Measurements from ENCODE around the gene SUGT1. TPM values are rescaled to one million over a fixed set of nuclear protein-coding genes. Genes with fewer than 3 reads are reported as not detected.
"Not testable (repeated sequence)": the region's sequence is repeated elsewhere in the genome, so short reads cannot be mapped to it uniquely, and the experiment has no call there.

Gene SUGT1
- total and polyA plus RNA-seq, 8 donors = 7.0 to 44.6 (median 35.0) TPM

DNA sequence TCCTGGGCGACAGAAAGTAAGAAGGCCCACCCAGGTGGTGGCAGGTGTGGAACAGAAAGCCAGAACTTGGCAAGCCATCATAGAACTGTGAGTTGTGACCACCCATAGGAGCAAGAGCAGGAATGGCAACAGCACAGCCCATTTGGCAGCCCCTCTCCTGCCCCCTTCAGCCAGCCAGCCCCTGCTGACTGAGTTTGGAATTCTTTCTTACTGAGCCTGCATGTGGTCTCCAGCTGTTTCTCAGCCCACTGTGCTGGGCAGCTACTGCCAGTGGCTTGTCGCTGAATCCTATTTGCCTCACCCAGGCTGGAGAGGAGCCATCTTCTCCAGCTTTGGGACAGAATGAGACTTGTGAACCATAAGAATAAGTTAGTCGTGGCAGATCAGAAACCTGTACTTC lies 58.6 kb downstream of the SUGT1 start:
- Histone ChIP-seq H3K9me3 (peaks cover 0 to 2% (median 0%) of the 10 kb centered on the region in 4 donors), H3K4me3 (no peak overlapping the region), H3K36me3 (no peaks in the 10 kb centered on the region), H3K4me1 (no peaks in the 10 kb centered on the region), H3K27me3 (no peaks in the 10 kb centered on the region), H3K27ac (no peak overlapping the region)
- TF ChIP-seq POLR2A (IDR thresholded peaks at IDR 0.05) (no peak), EP300 (IDR thresholded peaks at IDR 0.05) (no peak), CTCF (IDR thresholded peaks at IDR 0.05) (no peak), POLR2AphosphoS5 (IDR thresholded peaks at IDR 0.05) (no peak)
- intact Hi-C loops (cut with DNase I; ENCODE audit: low total_unique reads) = no loop called here
- WGBS, 5 donors = 70 to 82% (median 76%) methylated on average over 3 of the region's 3 CpGs
- DNase-seq = no peak

- TF ChIP-seq EP300 (IDR thresholded peaks at IDR 0.05) = no peak
- TF ChIP-seq POLR2AphosphoS5 (IDR thresholded peaks at IDR 0.05) = no peak
- TF ChIP-seq CTCF (IDR thresholded peaks at IDR 0.05) = no peak
- no peak for TF ChIP-seq POLR2A (IDR thresholded peaks at IDR 0.05)
- intact Hi-C loops (cut with DNase I; ENCODE audit: low total_unique reads) = no loop called here
- 72 to 81% (median 74%) methylated on average over 3 of the region's 3 CpGs for WGBS, 5 donors
These were observed 59.7 kb downstream of the SUGT1 start for GRCh38 chr13:52712385-52712784.

GRCh38 chr13:52713894-52714293 lies 61.3 kb downstream of the SUGT1 start:
- H3K27ac ChIP-seq = no peak overlapping the region
- no peaks in the 10 kb centered on the region for H3K36me3 ChIP-seq
- no peak for DNase-seq
- TF ChIP-seq CTCF (IDR thresholded peaks at IDR 0.05) = no peak
- TF ChIP-seq POLR2AphosphoS5 (IDR thresholded peaks at IDR 0.05) = no peak
- no peak for TF ChIP-seq EP300 (IDR thresholded peaks at IDR 0.05)
- intact Hi-C loops (cut with DNase I; ENCODE audit: low total_unique reads) = no loop called here
- H3K4me1 ChIP-seq = no peaks in the 10 kb centered on the region
- WGBS, 5 donors = 64 to 73% (median 68%) methylated on average over 3 of the region's 3 CpGs
- no peaks in the 10 kb centered on the region for H3K27me3 ChIP-seq
- no peak overlapping the region for H3K4me3 ChIP-seq
- H3K9me3 ChIP-seq = peaks cover 0 to 19% (median 3%) of the 10 kb centered on the region in 4 donors

More at GRCh38 chr13:52712385-52712784, 59.7 kb downstream of the SUGT1 start:
- H3K9me3 ChIP-seq = peaks cover 0 to 8% (median 0%) of the 10 kb centered on the region in 4 donors
- no peaks in the 10 kb centered on the region for H3K4me1 ChIP-seq
- H3K27ac ChIP-seq = no peak overlapping the region
- H3K4me3 ChIP-seq = no peak overlapping the region
- no peak for DNase-seq
- no peaks in the 10 kb centered on the region for H3K36me3 ChIP-seq
- no peaks in the 10 kb centered on the region for H3K27me3 ChIP-seq

DNA sequence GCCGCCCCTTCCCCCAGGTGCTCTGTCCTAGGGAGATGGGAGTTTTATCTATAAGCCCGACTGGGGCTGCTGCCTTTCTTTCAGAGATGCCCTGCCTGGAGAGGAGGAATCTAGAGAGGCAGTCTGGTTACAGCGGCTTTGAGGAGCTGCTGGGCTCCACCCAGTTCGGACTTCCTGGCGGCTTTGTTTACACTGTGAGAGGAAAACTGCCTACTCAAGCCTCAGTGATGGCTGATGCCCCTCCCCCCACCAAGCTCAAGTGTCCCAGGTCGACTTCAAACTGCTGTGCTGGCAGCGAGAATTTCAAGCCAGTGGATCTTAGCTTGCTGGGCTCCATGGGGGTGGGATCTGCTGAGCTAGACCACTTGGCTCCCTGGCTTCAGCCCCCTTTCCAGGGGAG lies 68.3 kb downstream of the SUGT1 start:
- peaks cover 0 to 32% (median 7%) of the 10 kb centered on the region in 4 donors for H3K9me3 ChIP-seq
- DNase-seq; H3K36me3 ChIP-seq; intact Hi-C loops (cut with DNase I; ENCODE audit: low total_unique reads); H3K4me1 ChIP-seq; H3K27me3 ChIP-seq; H3K27ac ChIP-seq; H3K4me3 ChIP-seq: not testable (repeated sequence)
- WGBS, 5 donors = 40 to 60% (median 52%) methylated on average over 7 of the region's 7 CpGs

GRCh38 chr13:52721356-52721755 lies 68.7 kb downstream of the SUGT1 start:
- H3K4me1 ChIP-seq; DNase-seq; intact Hi-C loops (cut with DNase I; ENCODE audit: low total_unique reads); H3K36me3 ChIP-seq; H3K27me3 ChIP-seq; H3K4me3 ChIP-seq; H3K27ac ChIP-seq: not testable (repeated sequence)
- WGBS, 5 donors = 87 to 95% (median 90%) methylated on average over 2 of the region's 2 CpGs
- H3K9me3 ChIP-seq = peaks cover 0 to 29% (median 7%) of the 10 kb centered on the region in 4 donors

All from stomach (tissue), 9 donors.